Central memory CD8-positive, alpha-beta T cell (primary cell): Measurements from ENCODE around the gene RPS28.

Experiments
- ATAC-seq: fragments of 150-1000 bp; cut with Tn5 transposase; replicated peaks from 2 replicates; pipeline ENCODE4 v1.10.0; 2022; ENCODE audit warnings: mild to moderate bottlenecking, moderate FRiP score, moderate number of reproducible peaks; ENCODE audit not compliant: poor library complexity, severe bottlenecking; ENCODE audit errors: extremely low read depth
- DNase-seq, 2 donors: peaks; one replicate each; pipeline ENCODE4 v3.0.0; 2021; ENCODE audit warnings: low spot score in 2 of 2
- H3K27ac Mint-ChIP-seq: one replicate; pipeline ENCODE4 v1.8.0; 2022; ENCODE audit warnings: low read depth, mild to moderate bottlenecking, moderate library complexity, mixed read lengths
- H3K27me3 Mint-ChIP-seq: one replicate; pipeline ENCODE4 v1.8.0; 2022; ENCODE audit warnings: mixed read lengths
- H3K36me3 Mint-ChIP-seq: one replicate; pipeline ENCODE4 v1.8.0; 2022; ENCODE audit warnings: mild to moderate bottlenecking, moderate library complexity, mixed read lengths; ENCODE audit not compliant: insufficient read depth
- H3K4me1 Mint-ChIP-seq: one replicate; pipeline ENCODE4 v1.8.0; 2022; ENCODE audit warnings: mixed read lengths
- H3K4me3 Mint-ChIP-seq: one replicate; pipeline ENCODE4 v1.8.0; 2022; ENCODE audit warnings: mild to moderate bottlenecking, moderate library complexity, mixed read lengths
- H3K9me3 Mint-ChIP-seq: one replicate; pipeline ENCODE4 v1.8.0; 2022; ENCODE audit warnings: mixed read lengths

The RPS28 gene

GRCh38 chr19:8325454-8325853 is 4.2 kb downstream of the RPS28 start:
- H3K9me3 Mint-ChIP-seq = no peaks in the 10 kb centered on the region
- peaks cover 29% of the 10 kb centered on the region for H3K36me3 Mint-ChIP-seq
- ATAC-seq (no peak), DNase-seq (no peak)
- H3K27ac Mint-ChIP-seq = no peak overlapping the region
- no peaks in the 10 kb centered on the region for H3K27me3 Mint-ChIP-seq
- peaks cover 31% of the 10 kb centered on the region for H3K4me1 Mint-ChIP-seq
- H3K4me3 Mint-ChIP-seq = no peak overlapping the region

DNA sequence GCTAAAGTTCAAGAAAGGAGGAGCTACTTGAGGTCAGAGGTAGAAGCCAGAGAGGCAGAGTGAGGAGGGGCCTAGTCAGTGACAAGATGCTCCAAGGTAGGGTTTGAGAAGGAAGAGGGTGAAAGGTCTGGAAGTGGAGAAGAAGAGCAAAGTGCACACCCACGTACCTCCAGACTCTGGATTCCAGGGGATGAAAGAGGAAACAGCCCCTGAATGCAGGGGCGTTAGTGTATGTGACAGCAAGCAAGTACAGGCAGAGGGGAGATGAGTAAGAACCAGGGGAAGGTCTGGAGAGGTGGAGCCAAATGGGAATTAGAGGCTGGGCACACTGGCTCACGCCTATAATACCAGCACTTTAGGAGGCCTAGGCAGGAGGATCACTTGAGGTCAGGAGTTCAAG is 8.7 kb downstream of the RPS28 start:
- peaks cover 2% of the 10 kb centered on the region for H3K36me3 Mint-ChIP-seq

GRCh38 chr19:8331263-8331845 is 10.1 kb downstream of the RPS28 start:
- DNase-seq = no peak
- Mint-ChIP-seq H3K27ac (no peak overlapping the region), H3K4me3 (no peak overlapping the region), H3K27me3 (peaks cover 7% of the 10 kb centered on the region), H3K9me3 (no peaks in the 10 kb centered on the region), H3K36me3 (peaks cover 2% of the 10 kb centered on the region), H3K4me1 (no peaks in the 10 kb centered on the region)
- ATAC-seq = no peak

More for the DNA sequence above, 8.7 kb downstream of the RPS28 start:
- H3K27ac Mint-ChIP-seq = no peak overlapping the region
- no peaks in the 10 kb centered on the region for H3K4me1 Mint-ChIP-seq
- H3K27me3 Mint-ChIP-seq = no peaks in the 10 kb centered on the region
- no peak for DNase-seq
- H3K4me3 Mint-ChIP-seq = no peak overlapping the region
- no peak for ATAC-seq
- no peaks in the 10 kb centered on the region for H3K9me3 Mint-ChIP-seq

DNA sequence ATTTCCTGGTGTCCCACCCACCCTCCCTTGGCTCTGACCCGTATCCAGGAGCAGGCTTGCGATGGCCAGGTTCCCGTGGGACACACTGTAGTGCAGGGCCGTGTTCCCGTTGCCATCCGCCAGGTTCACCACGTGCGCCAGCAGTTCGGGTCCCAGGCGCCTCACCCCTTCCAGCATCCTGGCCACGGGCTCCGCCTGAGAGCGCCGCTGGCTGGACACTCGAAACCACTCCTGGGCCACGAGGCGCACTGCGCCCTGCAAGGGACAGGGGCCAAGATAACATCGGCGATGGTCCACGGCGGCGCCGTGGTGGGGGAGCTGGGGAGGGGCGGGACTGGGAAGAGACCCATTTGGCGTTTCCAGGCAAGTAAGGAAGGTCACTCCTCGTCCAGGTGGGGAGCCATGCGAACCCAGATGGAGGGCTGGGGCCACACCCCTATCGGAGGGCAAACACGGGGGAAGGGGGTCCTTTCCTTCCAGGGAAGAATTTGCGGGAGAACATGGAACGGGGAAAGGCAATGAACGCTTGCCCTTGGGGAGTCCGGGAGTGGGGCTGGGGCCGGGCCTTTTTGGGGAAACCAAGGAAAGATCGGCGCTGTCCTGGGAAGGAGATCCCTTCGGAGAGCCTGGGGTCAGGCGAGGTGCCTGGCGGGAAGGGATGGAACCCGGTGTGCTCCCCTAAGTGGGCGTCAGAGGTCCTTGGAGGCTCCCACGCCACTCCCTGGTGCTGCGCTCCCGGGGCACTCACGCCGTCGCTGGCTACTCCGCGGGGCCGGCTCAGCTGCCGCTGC is 11.9 kb downstream of the RPS28 start:
- Mint-ChIP-seq H3K4me1 (no peaks in the 10 kb centered on the region), H3K4me3 (no peak overlapping the region), H3K9me3 (no peaks in the 10 kb centered on the region), H3K27me3 (peaks cover 23% of the 10 kb centered on the region), H3K36me3 (peaks cover 3% of the 10 kb centered on the region), H3K27ac (no peak overlapping the region)
- ATAC-seq (no peak), DNase-seq (no peak)

DNA sequence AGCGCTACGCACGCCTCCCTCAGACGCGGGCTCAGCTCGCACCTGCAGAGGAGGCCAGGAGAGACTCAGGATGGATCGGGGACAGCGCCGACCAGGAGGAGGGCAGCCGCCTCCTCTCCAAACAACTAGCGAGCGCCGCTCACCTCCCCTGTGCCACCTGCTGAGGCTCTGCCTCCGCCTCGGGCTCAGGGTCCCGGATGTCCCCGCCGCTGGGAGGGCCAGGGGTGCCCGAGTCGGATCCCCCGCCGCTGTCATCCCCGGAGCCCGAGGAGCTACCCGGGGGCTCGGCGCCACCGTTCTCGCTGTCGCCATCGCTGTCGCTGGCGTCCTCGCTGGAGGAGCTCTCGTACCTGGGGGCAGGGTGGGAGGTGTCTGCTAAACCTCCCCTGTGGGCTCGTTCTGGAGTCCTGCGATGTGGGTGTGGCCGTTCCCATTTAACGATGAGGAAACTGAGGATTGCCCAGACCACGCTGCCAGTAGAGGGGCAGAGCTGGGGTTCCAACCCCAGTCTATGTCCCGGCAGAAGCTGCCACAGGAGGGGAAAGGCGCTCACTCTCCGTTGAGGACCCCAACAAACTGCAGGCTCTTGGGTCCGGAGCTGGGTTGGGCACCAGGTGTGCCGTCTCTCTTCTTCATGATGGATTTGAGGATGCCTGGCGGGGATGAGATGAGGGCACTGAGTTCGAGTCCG is 12.6 kb downstream of the RPS28 start:
- no peak for DNase-seq
- H3K27ac Mint-ChIP-seq = no peak overlapping the region
- no peak for ATAC-seq
- H3K9me3 Mint-ChIP-seq = no peaks in the 10 kb centered on the region
- no peak overlapping the region for H3K4me3 Mint-ChIP-seq
- peaks cover 31% of the 10 kb centered on the region for H3K27me3 Mint-ChIP-seq
- no peaks in the 10 kb centered on the region for H3K4me1 Mint-ChIP-seq
- peaks cover 1% of the 10 kb centered on the region for H3K36me3 Mint-ChIP-seq

- no peak for ATAC-seq
- Mint-ChIP-seq H3K4me3 (no peak overlapping the region), H3K27ac (no peak overlapping the region), H3K4me1 (no peaks in the 10 kb centered on the region), H3K36me3 (peaks cover 4% of the 10 kb centered on the region), H3K9me3 (no peaks in the 10 kb centered on the region), H3K27me3 (peaks cover 34% of the 10 kb centered on the region)
- no peak for DNase-seq
Observed at GRCh38 chr19:8334458-8335342, 13.4 kb downstream of the RPS28 start.

DNA sequence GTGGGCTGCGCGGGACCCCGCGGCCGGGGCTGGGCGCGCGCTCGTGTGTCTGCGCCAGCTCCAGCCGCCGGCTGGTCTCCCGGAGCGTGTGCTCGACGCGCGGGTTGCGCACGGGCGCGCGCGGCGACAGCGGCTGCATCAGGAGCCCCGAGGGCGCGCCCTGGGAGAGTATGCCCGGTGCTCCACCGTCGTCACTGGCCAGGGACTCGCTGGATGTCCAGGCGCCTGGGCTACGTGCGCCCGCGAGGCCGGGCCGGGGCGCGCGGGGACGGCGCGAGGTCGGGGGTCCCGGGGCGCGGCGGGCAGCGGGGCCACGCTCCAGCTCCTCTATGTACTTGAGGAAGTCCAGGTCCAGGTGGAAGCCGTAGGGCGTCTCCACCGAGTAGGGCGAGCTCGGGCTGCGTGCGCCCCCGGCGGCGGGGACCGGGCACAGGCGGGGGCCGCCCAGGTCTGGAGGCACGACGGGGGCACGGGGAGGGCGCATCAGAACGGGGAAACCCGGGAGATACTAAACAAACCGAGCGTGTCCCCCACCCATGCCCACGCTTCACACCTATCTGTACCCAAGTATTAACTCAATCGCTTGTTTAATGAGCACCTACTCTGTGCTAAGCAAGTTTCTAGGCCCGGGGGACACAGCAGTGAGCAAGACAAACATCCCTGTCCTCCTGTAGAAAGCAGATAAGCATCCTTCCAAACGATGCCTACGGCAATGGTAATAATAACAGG is 14.2 kb downstream of the RPS28 start:
- H3K36me3 Mint-ChIP-seq = peaks cover 4% of the 10 kb centered on the region
- H3K27me3 Mint-ChIP-seq = peaks cover 34% of the 10 kb centered on the region
- H3K9me3 Mint-ChIP-seq = no peaks in the 10 kb centered on the region
- DNase-seq (no peak), ATAC-seq (no peak)
- peaks cover 1% of the 10 kb centered on the region for H3K4me1 Mint-ChIP-seq
- H3K4me3 Mint-ChIP-seq = peak overlapping the region; percentile 21
- no peak overlapping the region for H3K27ac Mint-ChIP-seq

GRCh38 chr19:8336072-8336569 is 14.8 kb downstream of the RPS28 start:
- DNase-seq = no peak
- Mint-ChIP-seq H3K27ac (no peak overlapping the region), H3K27me3 (peaks cover 34% of the 10 kb centered on the region), H3K36me3 (peaks cover 4% of the 10 kb centered on the region), H3K4me3 (peak overlapping the region; percentile 21), H3K9me3 (no peaks in the 10 kb centered on the region), H3K4me1 (peaks cover 6% of the 10 kb centered on the region)
- ATAC-seq = no peak

DNA sequence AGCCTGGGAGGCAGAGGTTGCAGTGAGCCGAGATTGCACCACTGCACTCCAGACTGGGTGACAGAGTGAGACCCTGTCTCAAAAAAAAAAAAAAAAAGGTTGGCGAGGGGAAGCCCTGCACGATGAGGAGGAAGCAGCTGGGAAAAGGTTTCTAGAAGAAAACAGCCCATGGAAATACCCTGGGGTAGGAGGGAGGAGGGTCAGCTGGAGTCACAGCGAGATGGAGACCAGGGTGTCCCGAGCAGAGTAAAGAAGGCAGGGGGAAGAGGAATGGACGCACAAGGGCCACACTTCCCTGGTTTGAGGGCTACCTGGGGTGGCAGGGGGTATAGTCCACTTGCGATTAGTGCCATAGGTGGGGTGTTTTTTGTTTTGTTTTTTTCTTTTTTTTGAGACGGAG is 15.4 kb downstream of the RPS28 start:
- H3K27me3 Mint-ChIP-seq = peaks cover 34% of the 10 kb centered on the region

DNA sequence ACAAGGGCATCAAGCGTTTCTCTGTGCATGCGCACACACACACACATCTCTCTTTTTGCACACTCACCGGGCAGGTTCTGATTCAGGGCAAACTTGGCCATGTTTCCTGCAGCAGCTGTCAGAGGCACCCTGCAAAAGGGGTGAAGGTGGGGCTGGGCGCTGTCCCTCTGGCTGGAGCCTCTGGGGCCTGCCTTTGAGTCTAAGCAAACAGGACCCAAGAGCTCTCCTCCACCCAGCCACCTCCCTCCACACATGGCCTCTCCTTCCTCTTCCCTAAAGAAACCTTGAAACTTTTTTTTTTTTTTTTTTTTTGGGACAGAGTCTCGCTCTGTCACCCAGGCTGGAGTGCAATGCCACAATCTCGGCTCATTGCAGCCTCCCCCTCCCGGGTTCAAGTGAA is 16.4 kb downstream of the RPS28 start:
- Mint-ChIP-seq H3K4me1 (peaks cover 6% of the 10 kb centered on the region), H3K27me3 (peaks cover 34% of the 10 kb centered on the region), H3K36me3 (peaks cover 4% of the 10 kb centered on the region), H3K4me3 (no peak overlapping the region), H3K9me3 (no peaks in the 10 kb centered on the region), H3K27ac (no peak overlapping the region)
- DNase-seq = no peak
- no peak for ATAC-seq

More for the DNA sequence above, 15.4 kb downstream of the RPS28 start:
- H3K4me3 Mint-ChIP-seq = no peak overlapping the region
- H3K4me1 Mint-ChIP-seq = peaks cover 6% of the 10 kb centered on the region
- no peaks in the 10 kb centered on the region for H3K9me3 Mint-ChIP-seq
- peaks cover 4% of the 10 kb centered on the region for H3K36me3 Mint-ChIP-seq
- ATAC-seq = no peak
- no peak overlapping the region for H3K27ac Mint-ChIP-seq
- DNase-seq = no peak

GRCh38 chr19:8338835-8339234 is 17.5 kb downstream of the RPS28 start:
- DNase-seq (no peak), ATAC-seq (no peak)
- Mint-ChIP-seq H3K27ac (no peak overlapping the region), H3K36me3 (peaks cover 4% of the 10 kb centered on the region), H3K4me3 (no peak overlapping the region), H3K4me1 (peaks cover 11% of the 10 kb centered on the region), H3K27me3 (peaks cover 34% of the 10 kb centered on the region), H3K9me3 (no peaks in the 10 kb centered on the region)
